GM19372 (cell line): ENCODE measurements around the gene SLC22A5.

ENCODE experiments used
- ATAC-seq: cut with Tn5 transposase; IDR thresholded peaks from one replicate; pipeline ENCODE4 v1.9.1; 2021; ENCODE audit warnings: mild to moderate bottlenecking, low read depth, moderate library complexity; ENCODE audit not compliant: unreplicated experiment

The SLC22A5 gene

GRCh38 chr5:132439521-132440089, 70.1 kb downstream of the SLC22A5 start:
- no peak for ATAC-seq

- no peak for ATAC-seq
Observed at GRCh38 chr5:132444061-132444460, 74.6 kb downstream of the SLC22A5 start.
